Measurements from ENCODE around the gene UGT1A10.

DNA sequence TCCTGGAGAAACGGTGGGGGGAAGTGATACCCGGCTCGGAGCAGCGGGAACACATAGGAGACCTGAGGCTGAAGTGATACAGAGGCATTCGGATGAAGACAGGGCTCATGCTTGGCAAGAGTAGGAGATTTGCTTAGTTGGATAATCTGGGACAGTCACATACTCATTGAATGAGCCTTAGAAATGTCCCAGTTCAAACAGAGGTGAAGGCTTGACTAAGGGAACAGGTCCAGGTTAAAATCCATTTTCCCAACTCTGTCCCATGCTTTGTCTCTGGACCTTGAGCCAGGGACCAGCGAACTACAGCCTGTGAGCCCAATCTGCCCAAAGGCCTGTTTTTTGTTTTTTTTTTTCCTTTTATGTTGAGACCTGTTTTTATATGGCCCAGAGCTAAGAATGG is 57.7 kb downstream of the UGT1A10 start:
- TF ChIP-seq, protein P1, sequence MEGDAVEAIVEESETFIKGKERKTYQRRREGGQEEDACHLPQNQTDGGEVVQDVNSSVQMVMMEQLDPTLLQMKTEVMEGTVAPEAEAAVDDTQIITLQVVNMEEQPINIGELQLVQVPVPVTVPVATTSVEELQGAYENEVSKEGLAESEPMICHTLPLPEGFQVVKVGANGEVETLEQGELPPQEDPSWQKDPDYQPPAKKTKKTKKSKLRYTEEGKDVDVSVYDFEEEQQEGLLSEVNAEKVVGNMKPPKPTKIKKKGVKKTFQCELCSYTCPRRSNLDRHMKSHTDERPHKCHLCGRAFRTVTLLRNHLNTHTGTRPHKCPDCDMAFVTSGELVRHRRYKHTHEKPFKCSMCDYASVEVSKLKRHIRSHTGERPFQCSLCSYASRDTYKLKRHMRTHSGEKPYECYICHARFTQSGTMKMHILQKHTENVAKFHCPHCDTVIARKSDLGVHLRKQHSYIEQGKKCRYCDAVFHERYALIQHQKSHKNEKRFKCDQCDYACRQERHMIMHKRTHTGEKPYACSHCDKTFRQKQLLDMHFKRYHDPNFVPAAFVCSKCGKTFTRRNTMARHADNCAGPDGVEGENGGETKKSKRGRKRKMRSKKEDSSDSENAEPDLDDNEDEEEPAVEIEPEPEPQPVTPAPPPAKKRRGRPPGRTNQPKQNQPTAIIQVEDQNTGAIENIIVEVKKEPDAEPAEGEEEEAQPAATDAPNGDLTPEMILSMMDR (IDR thresholded peaks at IDR 0.05) = no peak
- TF ChIP-seq POLR2A (IDR thresholded peaks at IDR 0.05) = no peak
